ENCODE results near the gene SHFL. TPM values are rescaled to one million over a fixed set of nuclear protein-coding genes. Genes with fewer than 3 reads are reported as not detected.

SHFL gene
- total RNA-seq, 1 donor from 2014 or later, result 35.3 TPM

GRCh38 chr19:10114651-10115391 lies 28.7 kb downstream of the SHFL start:
- no peak for DNase-seq (ENCODE audit: low read depth)
- no peak for TF ChIP-seq CTCF (IDR thresholded peaks at IDR 0.05; ENCODE audit: insufficient read depth, low read length, poor library complexity, severe bottlenecking)
- H3K4me3 ChIP-seq (ENCODE audit: low read depth, low read length), result no peak overlapping the region
- H3K27me3 ChIP-seq (ENCODE audit: control insufficient read depth, insufficient read depth, low read length), result no peaks in the 10 kb centered on the region
- H3K36me3 ChIP-seq (ENCODE audit: control insufficient read depth, insufficient read depth, low read length), result peaks cover 5% of the 10 kb centered on the region

- DNase-seq (ENCODE audit: low read depth), result no peak
- Histone ChIP-seq H3K4me3 (ENCODE audit: low read depth, low read length) (no peak overlapping the region), H3K36me3 (ENCODE audit: control insufficient read depth, insufficient read depth, low read length) (peaks cover 5% of the 10 kb centered on the region), H3K27me3 (ENCODE audit: control insufficient read depth, insufficient read depth, low read length) (no peaks in the 10 kb centered on the region)
- TF ChIP-seq CTCF (IDR thresholded peaks at IDR 0.05; ENCODE audit: insufficient read depth, low read length, poor library complexity, severe bottlenecking), result no peak
Observed at GRCh38 chr19:10115392-10116084, 29.4 kb downstream of the SHFL start.

GRCh38 chr19:10116085-10116865 lies 30.2 kb downstream of the SHFL start:
- Histone ChIP-seq H3K36me3 (ENCODE audit: control insufficient read depth, insufficient read depth, low read length) (peaks cover 5% of the 10 kb centered on the region), H3K4me3 (ENCODE audit: low read depth, low read length) (no peak overlapping the region), H3K27me3 (ENCODE audit: control insufficient read depth, insufficient read depth, low read length) (no peaks in the 10 kb centered on the region)
- TF ChIP-seq CTCF (IDR thresholded peaks at IDR 0.05; ENCODE audit: insufficient read depth, low read length, poor library complexity, severe bottlenecking), result no peak
- DNase-seq (ENCODE audit: low read depth), result no peak

- no peak for DNase-seq (ENCODE audit: low read depth)
- Histone ChIP-seq H3K4me3 (ENCODE audit: low read depth, low read length) (no peak overlapping the region), H3K36me3 (ENCODE audit: control insufficient read depth, insufficient read depth, low read length) (peaks cover 5% of the 10 kb centered on the region), H3K27me3 (ENCODE audit: control insufficient read depth, insufficient read depth, low read length) (no peaks in the 10 kb centered on the region)
- no peak for TF ChIP-seq CTCF (IDR thresholded peaks at IDR 0.05; ENCODE audit: insufficient read depth, low read length, poor library complexity, severe bottlenecking)
Observed at GRCh38 chr19:10116866-10117616, 30.9 kb downstream of the SHFL start.

GRCh38 chr19:10118960-10119359 lies 32.8 kb downstream of the SHFL start:
- DNase-seq (ENCODE audit: low read depth), result no peak
- no peaks in the 10 kb centered on the region for H3K27me3 ChIP-seq (ENCODE audit: control insufficient read depth, insufficient read depth, low read length)
- H3K36me3 ChIP-seq (ENCODE audit: control insufficient read depth, insufficient read depth, low read length), result peaks cover 5% of the 10 kb centered on the region
- no peak for TF ChIP-seq CTCF (IDR thresholded peaks at IDR 0.05; ENCODE audit: insufficient read depth, low read length, poor library complexity, severe bottlenecking)
- H3K4me3 ChIP-seq (ENCODE audit: low read depth, low read length), result peak overlapping the region; percentile 99
